HG02763 (cell line): ENCODE data around the gene MAMSTR.
"Not testable (repeated sequence)": the region's sequence is repeated elsewhere in the genome, so short reads cannot be mapped to it uniquely, and the experiment has no call there.

Experiments
- ATAC-seq: cut with Tn5 transposase; IDR thresholded peaks from one replicate; pipeline ENCODE4 v1.9.1; 2021; ENCODE audit warnings: mild to moderate bottlenecking, moderate library complexity; ENCODE audit not compliant: unreplicated experiment

The MAMSTR gene

DNA sequence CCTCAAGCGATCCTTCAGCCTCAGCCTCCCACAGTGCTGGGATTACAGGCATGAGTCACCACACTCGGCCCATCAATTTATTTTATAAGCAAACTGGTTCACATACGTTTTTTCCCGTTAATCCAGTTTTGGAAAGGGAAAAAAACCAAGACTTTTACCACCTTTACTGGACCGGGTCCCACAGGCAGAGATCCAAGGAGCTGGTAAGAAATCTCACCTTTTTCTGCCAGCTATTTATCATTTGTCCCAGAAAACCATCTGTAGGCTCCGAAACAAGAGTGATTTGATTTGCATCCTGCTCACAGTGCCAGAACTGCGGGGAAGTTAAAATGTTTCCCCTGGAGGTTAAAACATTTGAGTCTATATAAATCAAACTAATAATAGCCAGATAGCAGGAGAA lies 30.1 kb downstream of the MAMSTR start:
- no peak for ATAC-seq

DNA sequence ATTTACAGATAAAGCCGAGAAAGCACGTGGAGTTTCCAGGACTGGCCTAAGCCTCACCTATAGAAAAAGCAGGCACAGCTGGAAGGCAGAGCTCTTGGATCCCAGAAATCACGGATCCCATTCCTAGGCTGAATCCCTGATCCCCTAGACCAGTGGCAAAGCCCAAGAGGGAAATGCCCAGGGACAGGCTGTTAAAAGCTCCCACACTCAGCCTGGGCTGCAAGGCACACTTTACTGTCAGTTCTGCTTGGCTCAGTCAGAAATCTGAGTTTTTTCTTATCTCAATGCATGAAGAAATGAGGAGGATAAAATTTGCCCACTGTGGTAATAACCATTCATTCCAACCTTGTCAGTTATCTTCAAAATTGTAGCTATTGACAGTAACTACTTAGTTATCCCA lies 31.7 kb downstream of the MAMSTR start:
- ATAC-seq: no peak

DNA sequence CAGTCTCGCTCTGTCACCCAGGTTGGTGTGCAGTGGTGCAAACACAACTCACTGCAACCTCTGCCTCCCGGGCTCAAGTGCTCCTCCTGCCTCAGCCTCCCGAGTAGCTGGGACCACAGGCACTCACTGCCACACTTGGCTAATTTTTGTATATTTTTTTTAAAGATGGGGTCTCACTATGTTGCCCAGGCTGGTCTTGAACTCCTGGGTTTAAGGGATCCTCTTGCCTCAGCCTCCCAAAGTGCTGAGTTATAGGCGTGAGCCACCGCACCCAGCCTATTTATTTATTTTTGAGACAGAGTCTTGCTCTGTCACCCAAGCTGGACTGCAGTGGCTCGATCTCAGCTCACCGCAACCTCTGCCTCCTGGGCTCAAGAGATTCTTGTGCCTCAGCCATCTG lies 32.9 kb downstream of the MAMSTR start:
- not testable (repeated sequence) for ATAC-seq

DNA sequence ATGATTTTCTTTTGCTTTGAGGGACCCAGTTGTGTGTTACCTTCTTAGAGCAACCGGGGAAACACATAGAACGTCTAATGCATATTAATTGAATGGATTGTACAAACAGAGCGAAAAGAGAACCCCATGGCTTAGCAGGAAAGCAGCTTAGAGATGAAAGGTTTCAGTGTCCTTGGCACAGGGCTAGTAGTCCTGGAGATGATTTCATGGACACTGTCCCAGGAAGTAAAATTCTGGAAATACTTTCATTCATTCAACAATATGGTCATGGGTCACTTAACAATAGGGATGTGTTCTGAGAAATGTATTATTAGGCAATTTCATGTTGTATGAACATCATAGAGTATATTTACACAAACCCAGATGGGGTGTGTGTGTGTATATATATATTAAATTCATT lies 33.4 kb downstream of the MAMSTR start:
- no peak for ATAC-seq

DNA sequence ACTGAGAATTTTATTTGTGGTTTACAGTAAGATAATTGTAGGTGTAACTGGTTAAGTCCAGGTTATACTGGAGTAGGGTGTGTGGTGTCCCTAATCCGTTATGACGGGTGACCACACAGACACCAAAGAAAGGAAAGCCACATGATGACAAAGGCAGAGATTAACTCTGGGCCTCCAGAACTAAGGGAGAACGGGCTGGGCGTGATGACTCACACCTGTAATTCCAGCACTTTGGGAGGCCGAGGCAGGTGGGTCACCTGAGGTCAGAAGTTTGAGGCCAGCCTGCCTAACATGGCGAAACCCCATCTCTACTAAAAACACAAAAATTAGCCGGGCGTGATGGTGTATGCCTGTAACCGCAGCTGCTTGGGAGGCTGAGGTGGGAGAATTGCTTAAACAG lies 33.9 kb downstream of the MAMSTR start:
- ATAC-seq: no peak

DNA sequence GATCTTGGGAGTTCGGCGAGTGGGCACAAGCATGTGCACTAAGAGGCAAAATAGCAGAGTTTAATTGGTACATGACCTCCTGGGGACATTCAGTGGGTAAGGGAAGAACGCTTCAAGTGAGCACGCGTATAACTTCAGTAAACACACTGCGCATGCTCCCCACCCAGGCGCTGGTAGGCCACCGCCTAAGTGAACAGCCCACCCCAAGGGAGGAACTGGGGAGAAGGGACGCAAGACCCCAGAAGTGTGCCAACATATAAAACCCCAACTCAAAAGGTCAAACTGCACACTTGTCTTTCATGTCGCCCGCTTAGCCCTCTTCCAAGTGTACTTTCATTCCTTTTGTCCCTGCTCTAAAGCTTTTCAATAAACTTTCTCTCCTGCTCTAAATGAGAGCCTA lies 36.2 kb downstream of the MAMSTR start:
- no peak for ATAC-seq

DNA sequence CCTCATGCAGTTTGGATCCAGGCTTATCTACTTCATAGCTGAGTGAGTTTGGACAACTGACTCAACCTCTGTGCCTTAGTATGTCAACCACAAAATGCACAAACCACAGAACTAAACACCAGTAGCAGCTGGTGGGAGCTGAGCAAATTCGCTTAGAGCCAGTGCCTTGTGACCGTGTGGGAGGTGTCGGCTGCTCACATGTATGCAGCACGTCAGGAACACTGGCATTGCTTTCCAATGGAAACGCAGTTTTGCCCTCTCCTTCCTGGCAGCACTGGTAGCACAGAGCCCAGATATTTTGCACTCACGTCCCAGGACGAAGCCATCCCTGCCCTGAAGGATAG lies 38.4 kb downstream of the MAMSTR start:
- ATAC-seq: no peak

DNA sequence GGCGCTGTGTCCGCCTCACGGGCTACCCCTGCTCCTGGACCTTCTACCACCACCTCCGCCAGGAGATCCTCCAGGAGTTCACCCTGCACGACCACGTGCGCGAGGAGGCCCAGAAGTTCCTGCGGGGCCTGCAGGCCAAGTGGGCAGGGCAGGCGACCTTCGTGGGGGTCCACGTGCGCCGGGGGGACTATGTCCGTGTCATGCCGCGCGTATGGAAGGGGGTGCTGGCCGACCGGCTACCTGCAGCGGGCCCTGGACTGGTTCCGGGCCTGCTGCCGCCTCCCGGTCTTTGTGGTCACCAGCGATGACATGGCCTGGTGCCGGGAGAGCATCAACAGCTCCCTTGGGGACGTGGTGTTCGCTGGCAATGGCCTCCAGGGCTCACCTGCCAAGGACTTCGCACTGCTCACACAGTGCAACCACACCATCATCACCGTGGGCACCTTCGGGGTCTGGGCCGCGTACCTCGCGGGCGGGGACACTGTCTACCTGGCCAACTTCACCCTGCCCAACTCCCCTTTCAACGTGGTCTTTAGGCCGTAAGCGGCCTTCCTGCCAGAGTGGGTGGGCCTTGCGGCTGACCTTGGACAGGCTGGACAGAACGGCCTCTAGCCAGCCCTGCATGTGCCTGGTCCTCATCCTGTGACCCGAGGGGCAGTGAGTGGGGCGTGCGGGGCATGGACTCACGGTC lies 38.9 kb downstream of the MAMSTR start:
- no peak for ATAC-seq

DNA sequence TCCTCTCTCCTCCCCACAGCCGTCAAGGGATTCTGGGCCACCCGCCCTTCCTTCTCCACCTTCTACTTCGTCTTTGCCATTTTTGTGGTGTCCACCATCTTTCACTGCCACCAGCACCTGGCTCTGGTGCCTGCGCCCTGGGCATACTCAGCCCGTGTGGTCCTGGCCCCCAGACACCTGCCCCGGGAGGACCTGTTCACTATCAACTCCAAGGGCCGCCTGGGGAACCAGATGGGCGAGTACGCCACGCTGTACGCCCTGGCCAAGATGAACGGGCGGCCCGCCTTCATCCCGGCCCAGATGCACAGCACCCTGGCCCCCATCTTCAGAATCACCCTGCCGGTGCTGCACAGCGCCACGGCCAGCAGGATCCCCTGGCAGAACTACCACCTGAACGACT lies 39.5 kb downstream of the MAMSTR start:
- ATAC-seq: not testable (repeated sequence)

DNA sequence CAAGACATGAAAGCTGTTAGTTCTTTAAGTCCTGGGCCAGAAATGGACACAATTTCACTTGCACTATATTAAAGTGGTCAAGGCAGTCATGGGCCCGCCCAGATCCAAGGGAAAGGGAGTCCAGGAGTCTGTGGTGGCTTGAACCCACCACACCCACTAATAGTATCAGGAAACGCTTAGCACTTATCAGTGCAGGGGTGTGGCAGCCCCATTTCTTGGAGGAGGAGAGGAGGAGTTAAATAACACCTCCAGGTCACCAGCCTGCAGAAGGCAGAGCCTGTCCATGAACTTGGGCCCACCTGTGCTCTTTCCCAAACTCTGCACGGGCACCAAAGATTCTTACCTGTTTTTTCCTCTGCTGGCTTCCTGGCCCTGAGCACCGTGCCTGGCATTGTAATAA lies 41.3 kb downstream of the MAMSTR start:
- ATAC-seq: no peak

DNA sequence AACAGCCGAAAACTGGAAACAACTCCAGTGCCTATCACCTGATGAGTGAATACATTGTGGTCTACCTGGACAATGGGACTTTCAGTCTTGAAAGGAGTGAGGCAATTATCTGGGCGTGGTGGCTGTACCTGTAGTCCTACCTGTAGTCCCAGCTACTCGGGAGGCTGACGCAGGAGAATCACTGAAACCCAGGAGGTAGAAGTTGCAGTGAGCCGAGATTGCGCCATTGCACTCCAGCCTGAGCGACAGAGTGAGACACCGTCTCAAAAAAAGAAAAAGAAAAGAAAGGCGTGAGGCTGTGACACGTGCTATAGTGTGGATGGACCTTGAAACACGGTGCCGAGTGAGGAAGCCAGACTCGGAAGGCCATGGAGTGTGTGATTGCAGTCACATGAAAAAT lies 42.6 kb downstream of the MAMSTR start:
- ATAC-seq: no peak

DNA sequence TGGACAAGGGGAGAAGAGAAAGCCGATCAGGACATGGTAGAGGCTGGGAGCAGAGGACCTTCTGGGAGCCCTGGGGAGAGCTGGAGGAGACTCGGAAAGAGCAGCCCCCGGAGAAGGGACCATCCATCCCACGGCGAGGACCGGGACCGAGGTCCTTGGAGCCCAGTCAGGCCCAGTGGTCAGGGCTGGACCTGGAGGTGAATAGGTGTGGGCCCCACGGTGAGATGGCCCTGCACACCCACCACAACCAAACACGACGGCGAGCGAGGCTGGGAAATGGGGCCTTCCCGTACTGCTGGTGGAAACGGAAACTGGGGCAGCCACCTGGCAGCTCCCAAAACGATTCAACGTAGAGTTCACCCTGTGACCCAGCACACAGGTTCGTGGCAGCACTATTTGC lies 43.0 kb downstream of the MAMSTR start:
- ATAC-seq: no peak

DNA sequence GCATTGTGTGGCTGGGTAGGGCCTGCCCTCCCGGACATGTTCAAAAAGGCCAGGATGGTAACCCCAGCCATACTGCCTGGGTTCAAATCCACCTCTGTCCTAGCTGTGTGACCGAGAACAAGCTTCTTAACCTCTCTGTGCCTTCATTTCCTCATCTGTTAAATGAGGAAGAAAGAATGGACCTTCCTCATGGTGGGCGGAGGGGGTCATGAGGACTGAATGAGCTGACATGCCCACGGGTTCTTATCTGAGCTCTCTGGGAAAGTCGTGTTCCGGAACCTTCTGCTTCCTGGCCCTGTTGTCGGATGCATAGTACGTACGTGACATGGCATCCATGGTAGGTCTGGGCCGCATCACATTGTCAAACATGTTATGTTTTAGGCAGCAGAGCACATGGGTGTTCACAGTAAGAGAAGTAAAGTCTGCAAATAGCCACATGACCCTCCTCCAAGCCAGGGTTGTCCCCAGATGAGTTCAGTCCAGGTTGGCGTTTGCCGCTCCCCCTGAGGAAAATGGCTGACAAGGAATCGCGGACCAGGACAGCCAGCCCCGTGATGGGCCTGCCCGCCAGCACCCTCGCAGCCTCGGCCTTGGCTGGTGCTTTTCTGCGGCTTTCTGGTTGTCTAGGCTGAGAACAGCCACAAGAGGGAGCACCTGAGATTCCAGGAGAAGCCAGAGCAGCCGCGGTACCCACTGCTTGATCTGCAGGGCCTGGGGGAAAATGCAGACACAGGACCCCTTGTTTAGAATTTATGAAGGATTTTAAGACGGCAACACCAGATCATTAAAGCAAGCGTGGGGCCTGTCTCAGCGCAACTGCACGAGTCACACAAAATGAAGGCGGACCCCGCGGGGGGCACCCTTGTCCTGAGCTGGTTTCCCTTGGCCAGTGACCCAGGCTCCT lies 44.4 kb downstream of the MAMSTR start:
- no peak for ATAC-seq

DNA sequence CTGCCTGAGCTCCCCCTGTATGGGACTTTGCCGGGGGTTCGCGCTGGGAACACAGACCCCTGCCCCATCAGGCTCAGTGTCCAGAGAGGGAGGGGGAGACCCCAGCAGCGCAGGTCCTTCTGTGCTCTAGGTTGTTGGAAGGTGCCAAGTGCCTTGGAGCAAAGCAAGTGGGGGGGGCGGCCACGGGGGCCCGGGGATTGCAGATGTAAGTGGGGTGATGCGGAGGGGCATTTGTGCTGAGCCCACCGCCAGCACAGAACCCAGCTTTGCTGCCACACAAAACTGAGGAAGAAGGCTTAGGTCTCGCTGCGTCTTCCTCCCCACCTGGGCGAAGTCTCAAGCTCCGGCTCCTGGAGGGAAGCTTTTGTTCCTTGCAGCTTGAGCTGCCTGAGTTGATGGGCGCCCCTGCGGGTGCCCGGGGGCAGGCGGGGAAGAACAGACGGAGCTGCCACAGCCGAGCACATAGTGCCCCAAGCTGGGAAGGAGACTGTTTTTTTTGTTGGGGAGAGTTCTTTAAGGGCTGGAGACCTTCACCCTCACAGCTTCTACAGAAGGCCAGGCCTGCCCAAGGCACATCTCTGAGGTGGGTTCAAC lies 45.2 kb downstream of the MAMSTR start:
- ATAC-seq: no peak

DNA sequence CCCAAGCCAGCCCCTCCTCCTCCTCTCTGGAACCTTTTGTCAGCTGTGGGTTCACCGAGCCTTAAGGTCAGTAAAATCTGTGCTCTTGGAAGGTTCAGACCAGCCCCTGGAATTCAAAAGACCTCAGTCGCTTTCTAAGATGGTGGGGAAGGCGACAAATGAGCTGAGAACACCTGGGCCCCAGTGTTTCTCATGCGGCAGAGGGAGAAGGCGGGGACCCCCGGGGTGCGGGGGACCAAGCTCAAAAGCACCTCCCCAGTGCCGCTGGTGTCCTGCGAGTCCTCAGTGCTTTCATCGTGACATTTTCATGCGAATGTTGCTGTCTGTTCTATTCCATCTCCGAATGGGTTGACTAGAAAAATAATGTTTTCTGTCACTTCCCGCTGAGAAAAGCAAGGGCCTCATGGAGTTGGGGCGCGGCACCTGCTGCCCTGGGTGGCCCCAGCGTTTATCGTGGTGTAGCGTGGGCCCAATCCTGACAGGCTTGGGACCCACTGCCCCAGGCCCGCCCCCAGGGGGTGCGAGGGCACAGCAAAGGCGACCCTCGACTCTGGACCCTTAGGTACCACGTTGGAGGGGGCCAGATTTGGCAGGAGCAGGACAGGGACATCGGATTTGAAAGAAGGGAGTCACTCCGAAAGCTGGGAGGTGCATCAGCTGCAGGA lies 46.0 kb downstream of the MAMSTR start:
- ATAC-seq: no peak

DNA sequence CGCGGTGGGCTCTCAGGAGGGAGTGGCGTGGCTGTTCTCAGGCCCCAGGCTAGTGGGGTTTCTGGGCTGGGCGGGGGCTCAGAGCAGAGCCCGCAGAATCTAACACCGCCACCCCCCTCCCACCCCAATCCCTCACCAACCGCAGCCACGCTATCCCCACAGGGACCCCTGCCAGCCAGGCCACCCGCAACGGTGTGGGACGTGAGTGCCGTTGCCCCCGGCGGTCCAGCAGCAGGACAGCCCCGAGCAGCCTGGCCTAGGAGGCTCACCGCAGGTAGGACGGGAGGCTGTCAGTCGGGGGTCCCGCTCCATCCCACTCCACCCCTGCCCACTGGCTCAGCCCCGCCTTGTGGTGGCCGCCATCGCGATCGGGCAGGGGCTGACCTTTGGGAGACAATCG lies 46.5 kb downstream of the MAMSTR start, which contains the start of gene NTN5:
TSS of gene NTN5 (minus strand) at position 24 of the 400 bp plus-strand sequence. CDS start 2,031 bp downstream, outside the sequence.
- no peak for ATAC-seq

DNA sequence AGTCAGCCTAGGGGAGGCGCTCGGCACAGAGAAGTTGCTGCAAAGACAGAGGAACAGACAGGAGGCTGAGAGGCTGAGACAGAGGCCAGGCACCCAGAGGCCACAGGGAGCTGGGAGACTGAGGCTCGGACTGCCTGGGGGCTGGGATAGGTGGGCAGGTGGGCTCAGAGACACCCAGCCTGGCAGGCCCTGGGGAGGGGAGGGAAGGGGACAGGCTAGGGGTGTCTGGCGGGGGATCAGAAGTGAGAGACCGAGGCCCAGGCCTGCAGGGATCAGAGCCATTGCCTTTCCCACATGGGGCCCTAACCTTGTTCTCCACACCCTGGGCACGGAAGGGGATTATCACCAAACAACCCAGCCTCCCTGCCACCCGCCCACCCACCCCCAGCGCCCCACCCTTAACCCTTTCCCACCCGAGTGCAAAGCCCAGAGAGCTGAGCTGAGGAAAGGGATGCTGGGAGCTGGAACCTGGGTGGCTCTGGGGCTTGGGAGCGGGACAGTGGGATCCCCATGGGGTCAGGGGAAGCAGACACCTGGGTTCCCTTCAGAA lies 48.0 kb downstream of the MAMSTR start:
- no peak for ATAC-seq

DNA sequence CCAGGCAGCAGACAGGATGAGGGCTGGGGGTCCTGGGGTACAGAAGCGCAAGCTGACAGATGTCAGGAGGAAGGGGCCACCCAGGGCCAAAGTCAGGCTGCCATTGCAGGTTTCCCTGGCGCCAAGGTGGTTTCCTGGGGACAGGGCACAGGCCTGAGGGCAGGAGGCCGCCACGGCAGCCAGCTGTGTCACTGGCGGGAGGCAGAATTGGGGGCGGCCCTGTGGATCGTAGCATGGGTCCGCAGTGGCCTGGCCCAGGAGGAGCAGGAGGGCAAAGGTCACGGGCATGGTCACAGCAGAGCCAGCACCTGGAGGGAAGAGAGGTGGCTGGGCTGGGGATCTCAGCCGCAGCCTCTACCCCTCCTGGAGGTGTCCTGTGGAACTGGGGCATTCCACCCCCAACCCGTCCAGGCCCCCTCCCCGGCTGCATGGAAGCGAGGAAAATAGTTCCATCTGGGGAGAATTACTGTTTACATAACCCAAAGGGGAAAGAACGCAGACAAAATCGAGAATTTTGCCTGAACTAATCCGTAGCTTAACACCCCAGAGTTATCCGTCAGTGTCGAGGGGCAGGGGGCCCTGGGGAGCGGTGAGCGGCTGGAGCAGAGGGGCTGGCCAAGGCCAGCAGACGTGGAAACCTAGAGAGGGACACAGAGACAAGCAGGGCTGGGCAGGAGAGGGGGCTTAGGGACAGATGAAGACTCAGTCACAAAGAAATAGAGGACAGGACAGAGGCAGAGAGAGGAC lies 48.7 kb downstream of the MAMSTR start:
- no peak for ATAC-seq

DNA sequence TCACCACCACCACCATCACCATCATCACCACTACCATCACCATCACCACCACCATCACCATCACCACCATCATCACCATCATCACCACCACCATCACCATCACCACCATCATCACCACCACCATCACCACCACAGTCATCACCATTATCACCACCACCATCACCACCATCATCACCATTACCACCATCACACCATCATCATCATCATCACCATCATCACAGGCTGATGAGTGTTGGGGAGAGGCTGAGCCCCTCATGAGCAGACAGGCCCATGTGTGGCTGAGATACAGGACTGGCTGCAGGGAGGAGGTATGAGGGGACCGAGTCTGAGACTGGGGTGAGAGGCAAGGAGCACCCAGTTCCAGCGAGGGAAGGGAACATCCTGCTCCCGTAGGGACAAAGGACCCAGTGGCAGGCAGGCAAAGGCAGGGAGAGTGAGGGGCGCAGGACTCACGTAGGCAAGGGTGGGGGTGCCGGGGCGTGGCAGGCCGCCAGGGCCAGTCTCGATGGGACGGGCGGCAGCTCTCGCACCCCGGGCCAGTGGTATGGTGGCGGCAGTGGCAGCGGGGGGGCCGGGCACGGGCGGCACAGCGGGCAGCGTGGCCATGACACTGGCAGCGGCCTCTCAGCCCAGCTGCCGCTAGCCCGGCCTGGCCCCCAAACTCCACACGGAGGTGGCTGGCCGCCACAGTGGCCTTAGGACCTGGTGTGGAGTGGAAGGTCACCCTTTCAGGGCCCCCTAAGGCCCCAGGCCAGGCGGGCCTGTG lies 49.4 kb downstream of the MAMSTR start:
- no peak for ATAC-seq

DNA sequence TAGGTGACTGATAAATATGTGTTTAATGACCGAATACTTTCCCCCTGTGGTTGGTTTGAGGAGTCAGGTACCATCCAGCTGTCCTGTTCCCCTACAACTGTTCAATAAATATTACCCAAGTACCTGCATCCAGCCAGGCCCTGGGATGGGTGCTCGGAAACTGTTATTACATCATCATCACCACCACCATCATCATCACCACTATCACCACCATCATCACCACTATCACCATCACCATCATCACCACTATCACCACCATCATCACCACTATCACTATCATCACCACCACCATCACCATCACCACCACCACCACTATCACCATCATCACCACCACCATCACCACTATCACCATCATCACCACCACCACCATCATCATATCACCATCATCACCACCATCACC lies 50.8 kb downstream of the MAMSTR start:
- no peak for ATAC-seq
